Muscle layer of duodenum (tissue), 2 donors: Measurements from ENCODE around the gene FBLN2.

Source experiments
- H3K27ac ChIP-seq: one replicate; pipeline ENCODE4 v1.7.0; 2013; ENCODE audit warnings: mild to moderate bottlenecking, low read length
- H3K27me3 ChIP-seq: one replicate; pipeline ENCODE4 v1.7.0; 2013; ENCODE audit warnings: low read depth, mild to moderate bottlenecking, control low read depth, low read length
- H3K36me3 ChIP-seq, 2 donors: one replicate each; pipeline ENCODE4 v1.7.0; 2013; ENCODE audit warnings: low read length in 2 of 2, control low read depth in 1 of 2, mild to moderate bottlenecking in 1 of 2; ENCODE audit not compliant: insufficient read depth in 2 of 2, control insufficient read depth in 1 of 2
- H3K4me1 ChIP-seq, 2 donors: one replicate each; pipeline ENCODE4 v1.7.0; 2013; ENCODE audit warnings: low read length in 2 of 2, mild to moderate bottlenecking in 2 of 2, control low read depth in 1 of 2, moderate library complexity in 1 of 2; ENCODE audit not compliant: insufficient read depth in 2 of 2, control insufficient read depth in 1 of 2
- H3K4me3 ChIP-seq, 2 donors: one replicate each; pipeline ENCODE4 v1.7.0; 2013; ENCODE audit warnings: low read length in 2 of 2, low read depth in 1 of 2, mild to moderate bottlenecking in 1 of 2
- H3K9me3 ChIP-seq, 2 donors: one replicate each; pipeline ENCODE4 v1.7.0; 2013; ENCODE audit warnings: low read length in 2 of 2, control low read depth in 1 of 2, mild to moderate bottlenecking in 1 of 2; ENCODE audit not compliant: control insufficient read depth in 1 of 2
- donor health status: healthy.

Gene FBLN2

DNA sequence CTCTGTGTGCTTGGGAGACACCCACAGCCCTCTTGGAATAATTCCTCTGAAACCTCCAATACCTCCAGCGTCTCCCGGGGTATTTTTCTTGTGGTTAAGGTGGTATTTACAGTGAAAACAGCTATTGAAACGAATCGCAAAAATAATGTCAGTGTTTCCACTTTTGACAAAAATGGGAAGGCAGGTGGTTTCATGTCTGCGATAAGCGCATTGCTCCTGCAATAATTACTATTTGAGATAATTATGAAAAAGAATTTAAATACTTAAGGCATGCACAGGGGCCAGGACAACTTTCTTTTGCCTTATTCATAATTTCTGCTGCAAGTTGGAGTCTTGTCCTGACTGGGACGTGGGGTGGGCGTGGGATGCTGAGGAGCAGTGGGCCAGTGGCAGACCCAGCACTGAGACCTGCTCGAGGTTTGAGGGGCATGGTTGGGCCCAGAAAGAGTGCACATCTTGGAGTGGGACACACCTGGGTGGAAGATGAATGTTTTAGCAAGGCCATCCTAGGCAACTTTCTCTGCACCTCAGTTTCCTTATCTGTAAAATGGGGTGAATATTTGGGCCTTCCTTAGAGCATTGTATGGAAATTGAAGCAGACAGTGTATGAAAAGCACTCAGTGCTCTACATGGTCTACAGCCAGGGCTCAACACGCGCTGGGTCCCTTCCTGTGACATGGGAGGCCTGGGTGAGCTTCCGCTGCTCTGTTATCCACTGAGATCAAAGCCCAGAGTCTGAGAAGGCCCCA is 110.5 kb downstream of the FBLN2 start:
- no peak overlapping the region for H3K27ac ChIP-seq
- H3K4me3 ChIP-seq = no peak overlapping the region
- no peaks in the 10 kb centered on the region for H3K9me3 ChIP-seq
- peaks cover 14% of the 10 kb centered on the region for H3K27me3 ChIP-seq
- H3K4me1 ChIP-seq = peaks cover 0 to 5% of the 10 kb centered on the region in 2 donors
- no peaks in the 10 kb centered on the region for H3K36me3 ChIP-seq

DNA sequence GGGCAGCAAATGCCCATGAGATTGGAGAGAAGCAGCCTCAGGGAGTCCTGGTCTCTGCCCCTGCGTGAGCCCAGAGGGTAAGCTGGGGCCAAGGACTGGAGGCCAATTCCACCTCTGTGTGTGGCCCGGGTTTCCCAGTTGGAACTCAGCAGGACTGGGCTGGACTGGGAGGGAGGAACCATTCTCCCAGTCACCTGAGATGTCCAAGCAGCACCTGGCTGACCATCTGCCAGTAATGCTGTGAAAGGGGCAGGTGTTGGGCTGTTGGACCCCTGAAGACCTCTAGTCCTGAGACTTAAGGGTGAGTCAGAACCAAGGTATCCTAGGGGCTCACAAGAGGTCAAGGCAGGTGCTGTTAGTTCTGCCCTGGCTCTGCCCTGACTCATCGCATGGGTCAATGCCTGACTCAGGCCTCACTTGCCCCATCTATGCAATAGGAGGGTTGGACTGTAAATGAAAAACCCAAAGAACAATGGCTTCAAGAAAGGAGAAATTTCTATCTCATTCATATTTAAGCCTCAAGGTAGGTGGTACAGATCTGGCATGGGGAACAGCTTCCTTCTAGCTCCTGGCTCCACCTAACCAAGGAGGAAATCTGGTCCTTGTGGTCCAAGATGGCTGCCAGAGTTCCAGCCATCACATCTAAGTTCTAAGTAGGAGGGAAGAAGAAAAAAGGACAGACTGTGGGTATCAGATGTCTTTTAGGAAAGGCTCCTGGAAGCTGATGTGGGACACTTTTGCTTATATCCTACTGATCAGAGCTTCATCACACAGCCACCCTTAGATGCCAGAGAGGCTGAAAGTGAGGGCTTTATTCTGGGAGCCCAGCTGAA is 111.3 kb downstream of the FBLN2 start:
- peaks cover 8% of the 10 kb centered on the region for H3K27me3 ChIP-seq
- no peaks in the 10 kb centered on the region for H3K4me1 ChIP-seq
- H3K36me3 ChIP-seq = no peaks in the 10 kb centered on the region
- H3K9me3 ChIP-seq = no peaks in the 10 kb centered on the region
- no peak overlapping the region for H3K27ac ChIP-seq
- H3K4me3 ChIP-seq = no peak overlapping the region

DNA sequence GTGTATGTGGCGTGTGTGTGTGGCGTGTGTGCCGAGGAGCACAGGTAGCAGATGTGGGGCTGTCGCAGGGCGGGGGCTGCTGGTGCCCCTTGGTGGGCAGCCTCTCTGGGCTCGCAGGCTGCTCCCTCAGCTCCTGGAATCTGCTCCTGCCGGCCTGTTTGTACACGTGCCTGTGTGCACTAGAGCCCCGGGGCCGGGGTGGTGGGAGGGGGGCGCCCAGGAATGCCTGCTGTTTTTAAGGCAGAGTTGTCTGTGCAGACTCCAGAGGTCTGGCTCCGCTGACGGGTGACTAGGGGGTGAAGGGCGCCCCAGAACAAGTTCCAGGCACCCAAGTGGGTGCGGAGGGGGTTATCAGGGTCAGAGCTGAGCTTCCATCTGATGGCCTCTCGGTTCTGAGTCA is 112.2 kb downstream of the FBLN2 start:
- Histone ChIP-seq H3K27me3 (peaks cover under 1% of the 10 kb centered on the region), H3K4me1 (no peaks in the 10 kb centered on the region), H3K9me3 (no peaks in the 10 kb centered on the region), H3K4me3 (no peak overlapping the region), H3K36me3 (no peaks in the 10 kb centered on the region), H3K27ac (no peak overlapping the region)

DNA sequence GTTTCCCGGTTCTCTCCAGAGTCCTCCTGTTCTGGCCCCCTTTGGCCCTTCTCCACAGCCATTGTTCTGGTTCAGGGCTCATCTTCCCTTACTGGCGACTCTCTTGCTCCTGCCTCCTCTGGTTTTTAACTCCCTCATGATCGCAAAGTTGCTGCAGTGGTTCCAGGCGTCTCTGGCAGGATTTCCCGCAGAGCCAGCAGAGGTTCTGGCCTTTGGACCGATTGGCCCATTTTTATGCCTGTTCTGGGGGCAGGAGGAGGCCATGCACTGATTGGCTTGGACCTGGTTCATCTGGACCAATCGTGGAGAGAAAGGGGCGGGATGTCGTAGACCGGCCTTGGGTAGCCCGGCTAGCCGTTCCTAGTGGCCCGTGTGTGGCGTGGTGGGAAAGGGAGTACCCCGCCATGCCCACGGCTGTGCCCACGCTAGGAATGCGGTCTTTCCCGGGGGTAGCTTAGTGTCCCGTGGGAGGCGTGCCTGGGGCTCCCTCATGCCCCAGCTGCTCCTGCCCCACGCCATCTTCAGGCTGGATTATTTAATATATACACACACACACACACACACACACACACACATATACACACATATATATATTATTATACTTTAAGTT is 113.4 kb downstream of the FBLN2 start:
- Histone ChIP-seq H3K9me3 (no peaks in the 10 kb centered on the region), H3K36me3 (no peaks in the 10 kb centered on the region), H3K4me1 (no peaks in the 10 kb centered on the region), H3K27ac (no peak overlapping the region), H3K4me3 (no peak overlapping the region), H3K27me3 (no peaks in the 10 kb centered on the region)

DNA sequence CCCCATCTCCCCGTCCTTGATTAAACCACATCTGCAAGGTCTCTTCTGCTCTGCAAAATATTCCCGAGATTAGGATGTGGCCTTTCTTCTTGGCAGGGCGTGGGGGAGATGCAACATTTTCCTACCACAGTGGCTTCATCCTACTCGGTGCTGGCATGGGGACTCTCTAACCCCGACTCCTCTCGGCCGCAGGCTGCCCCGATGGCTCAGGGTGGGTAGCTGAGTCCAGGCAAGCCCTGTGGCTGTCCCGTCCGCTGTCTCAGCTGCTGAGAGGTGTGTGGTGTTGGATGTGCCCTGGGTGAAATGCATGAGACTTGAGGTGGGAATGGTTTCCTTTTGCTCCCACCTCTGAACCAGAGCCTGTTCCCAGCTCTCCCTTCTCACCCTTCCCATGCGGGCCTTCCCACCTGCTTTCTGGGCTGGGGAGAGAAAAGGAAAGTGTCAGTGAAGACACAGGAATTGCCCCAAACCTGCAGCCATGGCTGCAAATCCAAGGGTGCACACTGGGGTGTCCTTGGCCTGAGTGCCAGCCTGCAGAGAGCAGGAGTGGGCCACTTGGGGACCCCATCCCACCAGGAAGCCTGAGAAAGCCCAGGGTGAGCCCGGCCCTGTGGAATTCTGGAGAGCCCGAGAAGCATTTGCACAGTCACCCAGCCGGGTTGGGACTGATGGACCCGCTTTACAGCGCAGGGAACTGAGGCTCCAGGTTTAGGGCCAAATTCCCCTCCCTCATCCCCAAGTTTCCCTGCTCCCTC is 115.0 kb downstream of the FBLN2 start:
- no peak overlapping the region for H3K27ac ChIP-seq
- H3K27me3 ChIP-seq = no peaks in the 10 kb centered on the region
- no peaks in the 10 kb centered on the region for H3K9me3 ChIP-seq
- H3K4me1 ChIP-seq = no peaks in the 10 kb centered on the region
- no peaks in the 10 kb centered on the region for H3K36me3 ChIP-seq
- H3K4me3 ChIP-seq = no peak overlapping the region

DNA sequence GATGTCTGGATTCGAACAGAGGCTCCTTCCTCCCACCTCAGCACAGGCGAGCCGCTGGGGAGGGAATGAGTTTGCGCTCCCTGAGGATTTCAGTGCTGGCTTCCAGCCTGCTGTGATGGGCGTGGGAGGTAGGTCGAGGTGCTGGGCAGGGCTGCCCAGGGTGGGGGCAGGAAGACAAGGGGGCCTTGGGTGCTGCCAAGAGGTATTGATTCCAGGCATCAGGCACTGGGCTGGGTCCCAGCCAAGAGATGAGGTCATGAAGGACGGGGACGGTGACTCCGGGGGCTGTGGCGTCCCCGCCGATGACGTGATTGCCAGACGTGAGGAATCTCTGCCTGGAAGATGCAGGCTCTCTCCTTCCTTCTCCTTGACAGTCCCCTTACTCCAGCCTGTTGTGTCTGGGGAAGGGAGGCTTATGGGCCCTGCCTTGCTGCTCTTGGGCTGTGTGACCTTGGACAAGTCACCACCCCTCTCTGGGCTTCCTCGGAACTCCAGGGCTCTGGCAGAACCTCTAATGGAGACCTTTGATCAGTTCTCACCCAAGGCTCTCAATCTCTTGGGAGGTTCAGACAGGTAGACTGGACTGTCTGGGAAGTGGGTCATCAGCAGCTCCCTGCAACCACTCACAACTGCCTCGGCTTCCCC is 116.8 kb downstream of the FBLN2 start:
- H3K27me3 ChIP-seq = no peaks in the 10 kb centered on the region
- no peak overlapping the region for H3K4me3 ChIP-seq
- no peaks in the 10 kb centered on the region for H3K9me3 ChIP-seq
- H3K36me3 ChIP-seq = no peaks in the 10 kb centered on the region
- no peaks in the 10 kb centered on the region for H3K4me1 ChIP-seq
- H3K27ac ChIP-seq = no peak overlapping the region

DNA sequence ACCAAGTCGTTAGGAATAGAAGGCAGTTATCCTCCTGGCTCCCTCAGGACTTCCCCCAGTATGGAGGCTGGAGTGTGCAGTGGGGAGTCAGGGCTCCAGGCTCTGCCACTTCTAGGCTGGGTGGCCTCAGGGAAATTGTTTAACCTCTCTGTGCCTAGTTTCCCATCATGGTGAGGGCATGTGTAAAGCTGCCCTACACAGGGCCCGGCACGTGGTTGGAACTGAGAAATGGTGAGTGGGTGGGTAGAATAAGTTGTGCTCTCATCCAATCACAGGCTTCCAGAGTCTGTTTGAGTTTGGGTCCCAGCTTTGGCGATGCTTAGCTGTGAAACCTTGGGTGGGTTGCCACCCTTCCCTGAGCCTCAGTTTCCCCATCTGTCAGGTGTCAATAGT is 117.3 kb downstream of the FBLN2 start:
- Histone ChIP-seq H3K9me3 (no peaks in the 10 kb centered on the region), H3K36me3 (no peaks in the 10 kb centered on the region), H3K27me3 (no peaks in the 10 kb centered on the region)

DNA sequence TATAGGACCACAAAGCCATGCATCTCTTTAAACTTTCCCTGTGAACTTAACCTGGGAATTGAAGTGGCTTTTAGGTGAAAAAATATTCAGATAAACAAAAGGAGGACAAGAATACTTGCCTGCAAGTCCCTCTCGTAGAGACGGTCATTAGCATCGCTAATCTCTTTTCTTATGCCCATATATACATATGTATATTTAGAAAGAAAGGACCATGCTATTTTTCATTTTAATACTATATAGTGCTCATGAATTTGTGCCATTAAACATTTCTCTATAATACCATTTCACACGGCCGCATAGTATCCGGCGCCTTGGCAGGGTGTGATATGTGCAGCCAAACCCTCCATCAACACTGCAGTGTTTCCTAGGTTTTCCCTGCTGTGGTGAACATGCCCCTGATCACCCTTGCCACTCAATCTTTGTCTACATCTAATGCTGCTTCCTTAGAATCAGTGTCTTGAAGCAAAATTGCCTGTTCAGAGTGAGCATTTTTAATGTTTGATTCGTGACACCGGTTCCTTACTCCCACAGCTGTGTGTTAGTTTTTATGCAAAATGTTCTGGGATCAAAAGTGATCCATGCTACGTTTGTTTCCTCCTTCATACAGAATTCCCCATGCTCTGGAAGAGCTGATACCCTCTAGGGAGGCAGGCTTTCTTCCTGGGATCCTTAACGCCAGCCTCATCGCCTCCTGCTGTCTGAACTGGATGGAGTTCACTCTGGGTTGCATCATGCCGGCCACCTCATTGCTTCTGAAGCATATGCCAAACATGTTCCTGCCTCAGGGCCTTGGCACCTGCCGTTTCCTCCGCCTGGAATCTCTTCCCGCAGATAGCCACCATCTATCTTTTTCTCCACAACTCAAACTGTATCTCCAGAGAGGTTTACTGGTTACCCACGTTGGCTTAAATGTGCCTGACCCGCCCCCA is 118.1 kb downstream of the FBLN2 start:
- no peak overlapping the region for H3K4me3 ChIP-seq
- H3K4me1 ChIP-seq = no peaks in the 10 kb centered on the region
- H3K9me3 ChIP-seq = no peaks in the 10 kb centered on the region
- H3K36me3 ChIP-seq = no peaks in the 10 kb centered on the region
- no peaks in the 10 kb centered on the region for H3K27me3 ChIP-seq
- no peak overlapping the region for H3K27ac ChIP-seq

More for the DNA sequence above, 117.3 kb downstream of the FBLN2 start:
- no peak overlapping the region for H3K4me3 ChIP-seq
- H3K4me1 ChIP-seq = no peaks in the 10 kb centered on the region
- no peak overlapping the region for H3K27ac ChIP-seq

DNA sequence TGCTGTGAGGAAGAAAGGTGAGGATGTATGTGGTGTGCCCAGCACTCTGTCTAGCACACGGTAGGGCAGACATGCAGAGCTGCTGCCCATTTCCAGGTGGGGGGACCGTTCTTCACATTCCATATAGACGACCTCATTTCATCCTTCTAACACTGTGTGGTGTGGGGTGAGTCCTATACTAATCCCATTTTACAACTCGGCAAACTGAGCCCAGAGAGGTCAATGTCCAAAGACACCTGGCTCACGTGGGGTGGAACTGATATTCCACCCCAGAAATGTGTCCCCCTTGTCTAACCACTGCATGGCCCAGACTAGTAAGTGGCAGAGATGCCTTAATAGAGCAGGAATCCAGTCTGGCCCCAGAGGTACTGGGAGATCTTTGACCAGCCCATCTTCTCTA is 119.2 kb downstream of the FBLN2 start:
- H3K27me3 ChIP-seq = no peaks in the 10 kb centered on the region
- H3K27ac ChIP-seq = no peak overlapping the region

DNA sequence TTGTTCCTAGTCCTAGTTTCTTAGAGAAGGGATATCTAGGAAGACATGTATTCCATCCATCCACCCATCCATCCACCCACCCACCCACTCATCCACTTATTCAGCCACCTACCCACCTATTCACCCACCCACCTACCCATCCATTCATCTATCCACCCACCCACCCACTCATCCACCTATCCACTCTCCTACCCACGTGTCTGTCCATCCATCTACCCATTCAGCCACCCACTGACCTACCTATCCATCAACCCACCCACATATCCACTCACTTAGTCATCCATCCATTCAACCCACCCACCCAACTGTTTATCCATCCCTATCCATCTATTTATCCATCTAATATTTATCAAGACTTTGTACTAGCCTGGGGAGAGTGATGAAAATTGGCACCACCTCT is 120.5 kb downstream of the FBLN2 start:
- Histone ChIP-seq H3K36me3 (no peaks in the 10 kb centered on the region), H3K4me1 (no peaks in the 10 kb centered on the region), H3K27me3 (no peaks in the 10 kb centered on the region), H3K27ac (no peak overlapping the region), H3K4me3 (no peak overlapping the region), H3K9me3 (peaks cover 0 to 4% of the 10 kb centered on the region in 2 donors)

More for the DNA sequence above, 119.2 kb downstream of the FBLN2 start:
- Histone ChIP-seq H3K9me3 (peaks cover 0 to 4% of the 10 kb centered on the region in 2 donors), H3K4me3 (no peak overlapping the region), H3K4me1 (no peaks in the 10 kb centered on the region), H3K36me3 (no peaks in the 10 kb centered on the region)
